OCI-LY3 (cell line): ENCODE data around the gene ZNF680.

Experiments
- EZH2phosphoT487 ChIP-seq: fragments of 200-600 bp; shearing (Covaris generic); IDR thresholded peaks from 2 replicates; pipeline ENCODE4 v1.6.1; 2018; ENCODE audit warnings: antibody characterized with exemption, mixed run types, low read depth
- TF ChIP-seq, protein P1 (sequence below): fragments of 200-600, 300-600 bp; sonication (generic); IDR thresholded peaks from 2 replicates; pipeline ENCODE4 v1.5.1; 2014; ENCODE audit warnings: antibody characterized with exemption, low read length, low read depth

DNA sequence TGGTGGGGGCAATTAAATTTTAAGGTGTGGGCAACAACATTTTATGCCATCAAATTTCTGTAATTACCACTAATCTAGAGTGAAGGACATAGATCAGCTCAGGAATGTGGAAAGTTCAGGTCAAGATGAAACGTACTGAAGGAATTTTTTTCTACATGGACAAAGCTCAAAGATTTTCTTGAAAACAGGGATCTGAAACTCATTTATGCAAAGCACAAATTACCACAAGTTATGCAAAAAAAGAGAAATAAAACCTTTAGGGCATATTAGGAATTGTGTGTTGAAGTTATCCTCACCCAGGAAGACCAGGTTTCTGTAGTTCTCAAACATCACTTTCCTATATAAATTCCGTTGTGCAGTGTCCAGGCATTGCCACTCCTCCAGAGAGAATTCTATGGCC is 18.9 kb downstream of the ZNF680 start:
- TF ChIP-seq, protein P1, sequence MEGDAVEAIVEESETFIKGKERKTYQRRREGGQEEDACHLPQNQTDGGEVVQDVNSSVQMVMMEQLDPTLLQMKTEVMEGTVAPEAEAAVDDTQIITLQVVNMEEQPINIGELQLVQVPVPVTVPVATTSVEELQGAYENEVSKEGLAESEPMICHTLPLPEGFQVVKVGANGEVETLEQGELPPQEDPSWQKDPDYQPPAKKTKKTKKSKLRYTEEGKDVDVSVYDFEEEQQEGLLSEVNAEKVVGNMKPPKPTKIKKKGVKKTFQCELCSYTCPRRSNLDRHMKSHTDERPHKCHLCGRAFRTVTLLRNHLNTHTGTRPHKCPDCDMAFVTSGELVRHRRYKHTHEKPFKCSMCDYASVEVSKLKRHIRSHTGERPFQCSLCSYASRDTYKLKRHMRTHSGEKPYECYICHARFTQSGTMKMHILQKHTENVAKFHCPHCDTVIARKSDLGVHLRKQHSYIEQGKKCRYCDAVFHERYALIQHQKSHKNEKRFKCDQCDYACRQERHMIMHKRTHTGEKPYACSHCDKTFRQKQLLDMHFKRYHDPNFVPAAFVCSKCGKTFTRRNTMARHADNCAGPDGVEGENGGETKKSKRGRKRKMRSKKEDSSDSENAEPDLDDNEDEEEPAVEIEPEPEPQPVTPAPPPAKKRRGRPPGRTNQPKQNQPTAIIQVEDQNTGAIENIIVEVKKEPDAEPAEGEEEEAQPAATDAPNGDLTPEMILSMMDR = no peak
- TF ChIP-seq EZH2phosphoT487 = no peak
